Mammary epithelial cell (primary cell): ENCODE measurements around the gene PNLIPRP1.

Source experiments
- EZH2 ChIP-seq: IDR thresholded peaks from 2 replicates; pipeline ENCODE4 v1.6.1; 2012; ENCODE audit warnings: low read length, inconsistent platforms, borderline replicate concordance
- TF ChIP-seq, protein P1 (sequence below), 2 donors: IDR thresholded peaks in 1 of 2; conservative IDR thresholded peaks in 1 of 2; 2 replicates each; pipeline ENCODE4 v1.5.1; 2011 to 2012; ENCODE audit warnings: inconsistent platforms in 2 of 2, low read length in 2 of 2, mild to moderate bottlenecking in 2 of 2, control low read depth in 1 of 2, low read depth in 1 of 2; ENCODE audit not compliant: insufficient read depth in 1 of 2; ENCODE audit errors: extremely low read depth in 1 of 2

DNA sequence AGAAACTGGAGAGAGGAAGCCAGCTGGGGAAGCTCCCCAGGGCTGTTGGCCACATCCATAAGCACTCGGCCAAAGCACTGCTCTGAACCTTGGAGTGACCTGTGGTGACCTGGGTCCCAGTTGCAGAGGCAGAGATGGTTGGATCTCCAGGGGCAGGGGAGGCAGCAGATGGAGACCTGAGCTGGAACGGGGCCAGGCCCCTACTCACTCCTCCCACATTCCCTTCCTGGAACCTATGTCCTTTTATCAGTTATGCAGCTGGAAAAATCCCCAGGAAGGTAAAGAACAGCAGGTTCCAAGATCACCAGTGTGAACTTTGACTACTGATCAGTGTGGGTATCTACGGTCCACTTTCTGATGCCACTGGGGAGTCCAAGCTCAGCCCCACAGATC lies 20.4 kb downstream of the PNLIPRP1 start:
- TF ChIP-seq, protein P1, sequence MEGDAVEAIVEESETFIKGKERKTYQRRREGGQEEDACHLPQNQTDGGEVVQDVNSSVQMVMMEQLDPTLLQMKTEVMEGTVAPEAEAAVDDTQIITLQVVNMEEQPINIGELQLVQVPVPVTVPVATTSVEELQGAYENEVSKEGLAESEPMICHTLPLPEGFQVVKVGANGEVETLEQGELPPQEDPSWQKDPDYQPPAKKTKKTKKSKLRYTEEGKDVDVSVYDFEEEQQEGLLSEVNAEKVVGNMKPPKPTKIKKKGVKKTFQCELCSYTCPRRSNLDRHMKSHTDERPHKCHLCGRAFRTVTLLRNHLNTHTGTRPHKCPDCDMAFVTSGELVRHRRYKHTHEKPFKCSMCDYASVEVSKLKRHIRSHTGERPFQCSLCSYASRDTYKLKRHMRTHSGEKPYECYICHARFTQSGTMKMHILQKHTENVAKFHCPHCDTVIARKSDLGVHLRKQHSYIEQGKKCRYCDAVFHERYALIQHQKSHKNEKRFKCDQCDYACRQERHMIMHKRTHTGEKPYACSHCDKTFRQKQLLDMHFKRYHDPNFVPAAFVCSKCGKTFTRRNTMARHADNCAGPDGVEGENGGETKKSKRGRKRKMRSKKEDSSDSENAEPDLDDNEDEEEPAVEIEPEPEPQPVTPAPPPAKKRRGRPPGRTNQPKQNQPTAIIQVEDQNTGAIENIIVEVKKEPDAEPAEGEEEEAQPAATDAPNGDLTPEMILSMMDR (conservative IDR thresholded peaks at IDR 0.05 in 1 of 2, IDR thresholded peaks at IDR 0.05 in 1 of 2; ENCODE audit: extremely low read depth in 1 of 2, insufficient read depth in 1 of 2, low read depth in 1 of 2, low read length in 2 of 2) = no peak
- no peak for TF ChIP-seq EZH2
